Measurements from ENCODE around the gene PRG3.
"Not testable (repeated sequence)": the region's sequence is repeated elsewhere in the genome, so short reads cannot be mapped to it uniquely, and the experiment has no call there.

The PRG3 gene

GRCh38 chr11:57407941-57408475 lies 27.1 kb upstream of the PRG3 start:
- no peak for DNase-seq

GRCh38 chr11:57407010-57407920 lies 26.3 kb upstream of the PRG3 start:
- no peak for DNase-seq

GRCh38 chr11:57406337-57406904 lies 25.5 kb upstream of the PRG3 start:
- DNase-seq = no peak

GRCh38 chr11:57405271-57405860 lies 24.4 kb upstream of the PRG3 start:
- DNase-seq = no peak

GRCh38 chr11:57403802-57404147 lies 22.8 kb upstream of the PRG3 start:
- no peak for DNase-seq

- DNase-seq = not testable (repeated sequence)
Measured at GRCh38 chr11:57403003-57403801, 22.3 kb upstream of the PRG3 start.

GRCh38 chr11:57402188-57403002 lies 21.4 kb upstream of the PRG3 start:
- no peak for DNase-seq

- no peak for DNase-seq
Measured at GRCh38 chr11:57399972-57400578, 19.1 kb upstream of the PRG3 start.

- no peak for DNase-seq
Measured at GRCh38 chr11:57399221-57399620, 18.3 kb upstream of the PRG3 start.

GRCh38 chr11:57397394-57397990 lies 16.5 kb upstream of the PRG3 start:
- no peak for DNase-seq

GRCh38 chr11:57396744-57397143 lies 15.8 kb upstream of the PRG3 start:
- no peak for DNase-seq

- no peak for DNase-seq
Measured at GRCh38 chr11:57395905-57396623, 15.1 kb upstream of the PRG3 start.

GRCh38 chr11:57394203-57394965 lies 13.4 kb upstream of the PRG3 start:
- no peak for DNase-seq

GRCh38 chr11:57392763-57393105 lies 11.8 kb upstream of the PRG3 start:
- no peak for DNase-seq

- no peak for DNase-seq
Measured at GRCh38 chr11:57392066-57392762, 11.3 kb upstream of the PRG3 start.

- no peak for DNase-seq
Measured at GRCh38 chr11:57391539-57391938, 10.6 kb upstream of the PRG3 start.

GRCh38 chr11:57391111-57391510 lies 10.2 kb upstream of the PRG3 start:
- no peak for DNase-seq

GRCh38 chr11:57390535-57390934 lies 9.6 kb upstream of the PRG3 start, which contains the start of gene PRG2:
Gene PRG2 (minus strand): TSS chr11:57390650. CDS start chr11:57389944, 706 bp downstream.
- no peak for DNase-seq

All from cortex of kidney (tissue), 1 donor.